HepG2 (cell line): ENCODE results near the gene FTL. TPM values are rescaled to one million over a fixed set of nuclear protein-coding genes. Genes with fewer than 3 reads are reported as not detected.

Experiments
- ATAD3A ChIP-seq: sonication (generic); formaldehyde crosslinking; IDR thresholded peaks from 2 replicates; pipeline ENCODE4 v1.4.0; 2020; ENCODE audit warnings: missing genetic modification reagents
- BRCA1 ChIP-seq: sonication (generic); formaldehyde crosslinking; IDR thresholded peaks from 2 replicates; pipeline ENCODE4 v1.4.0; 2020; ENCODE audit warnings: missing genetic modification reagents
- BRD4 ChIP-seq: sonication (generic); formaldehyde crosslinking; IDR thresholded peaks from 2 replicates; pipeline ENCODE4 v1.4.0; 2020; ENCODE audit warnings: missing genetic modification reagents
- GTF3A ChIP-seq: sonication (generic); formaldehyde crosslinking; conservative IDR thresholded peaks from 2 replicates; pipeline ENCODE4 v1.4.0; 2020; ENCODE audit warnings: mild to moderate bottlenecking, missing genetic modification reagents
- HDAC2 ChIP-seq: sonication (generic); formaldehyde crosslinking; IDR thresholded peaks from 2 replicates; pipeline ENCODE4 v1.4.0; 2020; ENCODE audit warnings: missing genetic modification reagents
- HNF1A ChIP-seq, 2 experiments: sonication (generic) in 1 of 2; formaldehyde crosslinking in 1 of 2; IDR thresholded peaks; 2 replicates each; pipeline versions ENCODE4 v1.4.0 to v1.6.1; 2016 to 2020; ENCODE audit warnings: borderline replicate concordance in 1 of 2, low read depth in 1 of 2, mild to moderate bottlenecking in 1 of 2, missing genetic modification reagents in 1 of 2
- HNF1B ChIP-seq: sonication (generic); formaldehyde crosslinking; IDR thresholded peaks from 2 replicates; pipeline ENCODE4 v1.5.1; 2020; ENCODE audit warnings: mild to moderate bottlenecking, moderate library complexity, missing genetic modification reagents
- KLF13 ChIP-seq: sonication (generic); formaldehyde crosslinking; IDR thresholded peaks from 2 replicates; pipeline ENCODE4 v1.4.0; 2020; ENCODE audit warnings: mild to moderate bottlenecking, missing genetic modification reagents
- LCORL ChIP-seq, 2 experiments: fragments of 450-650 bp in 1 of 2; sonication (generic) in 1 of 2; formaldehyde crosslinking in 1 of 2; IDR thresholded peaks; 2 replicates each; pipeline versions ENCODE4 v1.5.0 to v1.6.1; 2017 to 2020; ENCODE audit warnings: antibody characterized with exemption in 1 of 2, missing genetic modification reagents in 1 of 2
- MAFF ChIP-seq: IDR thresholded peaks from 2 replicates; pipeline ENCODE4 v1.6.1; 2011; ENCODE audit warnings: low read depth, low read length, improper control_type of control experiment
- MED1 ChIP-seq: sonication (generic); formaldehyde crosslinking; IDR thresholded peaks from 2 replicates; pipeline ENCODE4 v1.4.0; 2020; ENCODE audit warnings: missing genetic modification reagents
- NAIF1 ChIP-seq: sonication (generic); formaldehyde crosslinking; IDR thresholded peaks from 2 replicates; pipeline ENCODE4 v1.5.0; 2020; ENCODE audit warnings: mild to moderate bottlenecking, missing genetic modification reagents, borderline replicate concordance
- NRL ChIP-seq: sonication (generic); formaldehyde crosslinking; IDR thresholded peaks from 2 replicates; pipeline ENCODE4 v1.5.0; 2020; ENCODE audit warnings: missing genetic modification reagents, mild to moderate bottlenecking, moderate library complexity, borderline replicate concordance
- PBX2 ChIP-seq: IDR thresholded peaks from 2 replicates; pipeline ENCODE4 v1.6.1; 2016; ENCODE audit warnings: control low read depth
- REL ChIP-seq: sonication (generic); formaldehyde crosslinking; conservative IDR thresholded peaks from 2 replicates; pipeline ENCODE4 v1.8.0; 2022; ENCODE audit warnings: mild to moderate bottlenecking, missing genetic modification reagents, moderate library complexity
- SIX4 ChIP-seq: sonication (generic); formaldehyde crosslinking; IDR thresholded peaks from 2 replicates; pipeline ENCODE4 v1.4.0; 2020; ENCODE audit warnings: missing genetic modification reagents
- SMYD3 ChIP-seq: sonication (generic); formaldehyde crosslinking; IDR thresholded peaks from 2 replicates; pipeline ENCODE4 v1.8.1; 2023; ENCODE audit warnings: mild to moderate bottlenecking, missing genetic modification reagents
- SUZ12 ChIP-seq: fragments of 150-350 bp; IDR thresholded peaks from 2 replicates; pipeline ENCODE4 v1.6.1; 2014; ENCODE audit warnings: low read depth, low read length
- ZNF160 ChIP-seq: sonication (generic); formaldehyde crosslinking; IDR thresholded peaks from 2 replicates; pipeline ENCODE4 v1.8.0; 2022; ENCODE audit warnings: mild to moderate bottlenecking, inconsistent platforms, missing genetic modification reagents
- ZNF512 ChIP-seq: sonication (generic); formaldehyde crosslinking; IDR thresholded peaks from 2 replicates; pipeline ENCODE4 v1.4.0; 2020; ENCODE audit warnings: mild to moderate bottlenecking, missing genetic modification reagents
- ZNF674 ChIP-seq: sonication (generic); formaldehyde crosslinking; IDR thresholded peaks from 2 replicates; pipeline ENCODE4 v1.5.0; 2020; ENCODE audit warnings: low read depth, mild to moderate bottlenecking, missing genetic modification reagents
- polyA plus RNA-seq, 8 experiments: library from polyadenylated mRNA; depleted of rRNA in 3 of 8; stranded (reverse) in 7 of 8; unstranded in 1 of 8; fragments of >200 nt; fragmentation: Illumina TruSeq in 4 of 8; extraction: Trizol in 4 of 8; gene quantifications; 2 replicates each; pipeline versions ENCODE4 v1.2.1 to v1.2.3, GENCODE V29; 2011 to 2016; ENCODE audit warnings: low read depth in 4 of 8, missing spikeins in 1 of 8, mixed read lengths in 1 of 8; ENCODE audit not compliant: insufficient read depth in 1 of 8
- total RNA-seq, 5 experiments: library from RNA; depleted of rRNA; stranded (reverse); fragments of >200 nt; fragmentation: Illumina TruSeq; extraction: Trizol; gene quantifications; 2 replicates each; pipeline ENCODE4 v1.2.3, GENCODE V29; 2016; ENCODE audit warnings: low read depth in 1 of 5

Gene FTL
- total and polyA plus RNA-seq, 2 of the 13 experiments (the other 11 are each of a cell fraction or from before 2014, with no cell fraction given) = 2,721 to 8,800 TPM

GRCh38 chr19:48967346-48968178, 2.5 kb downstream of the FTL start (continued):
- TF ChIP-seq ZNF160 = no peak
- peak; percentile 18; the same call in 1 of the 2 replicates for TF ChIP-seq GTF3A (CRISPR knock-in tag)
- no peak for TF ChIP-seq HDAC2
- TF ChIP-seq ZNF674 (CRISPR knock-in tag) = no peak; the same call in 1 of the 2 replicates
- TF ChIP-seq MAFF = peak; percentile 98
- no peak for TF ChIP-seq BRCA1
- peak; percentile 66 for TF ChIP-seq NAIF1
- 0 out of 2 replicates have a peak, but pooled peaks have one; percentile 57 for TF ChIP-seq NRL (CRISPR knock-in tag)
- no peak for TF ChIP-seq HNF1A (IDR thresholded peaks at IDR 0.05; ENCODE audit: low read depth)
- TF ChIP-seq HNF1A (CRISPR knock-in tag; IDR thresholded peaks at IDR 0.05; ENCODE audit: borderline replicate concordance) = peak; percentile 45; the same call in 1 of the 2 replicates
- TF ChIP-seq ATAD3A (CRISPR knock-in tag) = no peak
- no peak for TF ChIP-seq BRD4 (CRISPR knock-in tag)
- peak; percentile 43; the same call in 1 of the 2 replicates for TF ChIP-seq REL
- 0 out of 2 replicates have a peak, but pooled peaks have one; percentile 39 for TF ChIP-seq KLF13 (CRISPR knock-in tag)
- peak; percentile 50; the same call in 1 of the 2 replicates for TF ChIP-seq MED1 (CRISPR knock-in tag)
- TF ChIP-seq SIX4 (CRISPR knock-in tag) = no peak
- TF ChIP-seq ZNF512 (CRISPR knock-in tag) = peak; percentile 42; the same call in 1 of the 2 replicates
- TF ChIP-seq SMYD3 = no peak
- no peak for TF ChIP-seq SUZ12
- TF ChIP-seq PBX2 (CRISPR knock-in tag) = no peak
- no peak for TF ChIP-seq LCORL (IDR thresholded peaks at IDR 0.05)
- no peak for TF ChIP-seq LCORL (CRISPR knock-in tag; IDR thresholded peaks at IDR 0.05)
- TF ChIP-seq HNF1B (CRISPR knock-in tag) = peak; percentile 45; the same call in 1 of the 2 replicates
